Adipose tissue (tissue), 3 donors: ENCODE measurements around the gene SEMA7A. TPM values are rescaled to one million over a fixed set of nuclear protein-coding genes. Genes with fewer than 3 reads are reported as not detected.

Source experiments
- H3K27ac ChIP-seq: one replicate; pipeline ENCODE4 v1.5.1; 2013; ENCODE audit warnings: low read depth, low read length
- WGBS, 3 donors: extraction: QIAGEN DNeasy Blood & Tissue Kit; methylation state at CpG; one replicate each; pipeline ENCODE4 v1.1.7; 2013; 5-methylcytosine and 5-hydroxymethylcytosine counted together
- polyA plus RNA-seq, 3 donors: library from polyadenylated mRNA; stranded (reverse); fragments of 200-250 nt; gene quantifications; one replicate each; pipeline ENCODE4 v1.2.3, GENCODE V29; 2013
- donor health status: healthy with polysubstance abuse.
- donor health status: Bipolar disorder and iron deficiency.
- donor health status: healthy.

SEMA7A gene
- polyA plus RNA-seq, 3 donors: 0.75 to 3.0 (median 2.4) TPM

GRCh38 chr15:74432968-74433591 is 678 bp downstream of the SEMA7A start:
- no peak overlapping the region for H3K27ac ChIP-seq
- WGBS, 3 donors: 1 to 3% (median 2%) methylated on average over 35 to 64 of the region's 64 CpGs

GRCh38 chr15:74432271-74432967 is 1.3 kb downstream of the SEMA7A start:
- no peak overlapping the region for H3K27ac ChIP-seq
- WGBS, 3 donors: 25 to 37% (median 33%) methylated on average over 21 of the region's 21 CpGs

GRCh38 chr15:74431645-74432044 is 2.1 kb downstream of the SEMA7A start:
- H3K27ac ChIP-seq: no peak overlapping the region
- 86 to 91% (median 86%) methylated on average over 8 of the region's 8 CpGs for WGBS, 3 donors

- no peak overlapping the region for H3K27ac ChIP-seq
- WGBS, 3 donors: 92 to 97% (median 93%) methylated on average over 1 of the region's 1 CpG
Observed at GRCh38 chr15:74431116-74431515, 2.6 kb downstream of the SEMA7A start.

GRCh38 chr15:74430510-74430951 is 3.2 kb downstream of the SEMA7A start:
- 66 to 75% (median 72%) methylated on average over 6 of the region's 6 CpGs for WGBS, 3 donors
- H3K27ac ChIP-seq: no peak overlapping the region

GRCh38 chr15:74429781-74430400 is 3.9 kb downstream of the SEMA7A start:
- no peak overlapping the region for H3K27ac ChIP-seq
- 85 to 91% (median 86%) methylated on average over 6 of the region's 6 CpGs for WGBS, 3 donors

GRCh38 chr15:74428970-74429780 is 4.6 kb downstream of the SEMA7A start:
- no peak overlapping the region for H3K27ac ChIP-seq
- WGBS, 3 donors: 77 to 89% (median 80%) methylated on average over 14 of the region's 14 CpGs

GRCh38 chr15:74428442-74428787 is 5.3 kb downstream of the SEMA7A start:
- no peak overlapping the region for H3K27ac ChIP-seq
- 83 to 91% (median 86%) methylated on average over 5 of the region's 5 CpGs for WGBS, 3 donors

GRCh38 chr15:74427607-74428441 is 5.9 kb downstream of the SEMA7A start:
- H3K27ac ChIP-seq: no peak overlapping the region
- 67 to 88% (median 86%) methylated on average over 8 to 9 of the region's 9 CpGs for WGBS, 3 donors

- 79 to 93% (median 92%) methylated on average over 10 of the region's 10 CpGs for WGBS, 3 donors
- H3K27ac ChIP-seq: no peak overlapping the region
Observed at GRCh38 chr15:74426404-74427281, 7.1 kb downstream of the SEMA7A start.

- 73 to 89% (median 78%) methylated on average over 7 of the region's 7 CpGs for WGBS, 3 donors
Observed at GRCh38 chr15:74425630-74426029, 8.1 kb downstream of the SEMA7A start.

GRCh38 chr15:74424901-74425528 is 8.7 kb downstream of the SEMA7A start:
- WGBS, 3 donors: 84 to 89% (median 87%) methylated on average over 8 of the region's 8 CpGs

More at GRCh38 chr15:74425630-74426029, 8.1 kb downstream of the SEMA7A start:
- no peak overlapping the region for H3K27ac ChIP-seq

GRCh38 chr15:74423431-74424257 is 10.1 kb downstream of the SEMA7A start:
- WGBS, 3 donors: 80 to 86% (median 84%) methylated on average over 10 of the region's 10 CpGs
- no peak overlapping the region for H3K27ac ChIP-seq

More at GRCh38 chr15:74424901-74425528, 8.7 kb downstream of the SEMA7A start:
- H3K27ac ChIP-seq: no peak overlapping the region

GRCh38 chr15:74422652-74423430 is 10.9 kb downstream of the SEMA7A start:
- H3K27ac ChIP-seq: no peak overlapping the region
- 63 to 75% (median 74%) methylated on average over 14 of the region's 14 CpGs for WGBS, 3 donors

GRCh38 chr15:74422265-74422651 is 11.5 kb downstream of the SEMA7A start:
- no peak overlapping the region for H3K27ac ChIP-seq
- 71 to 89% (median 80%) methylated on average over 9 of the region's 9 CpGs for WGBS, 3 donors
